NCI-H1436 (cell line): Measurements from ENCODE around the gene FAM187B.

Experiments
- DNase-seq: peaks from one replicate; lab custom pipeline; 2025; lab: John Stamatoyannopoulos, UW

FAM187B gene

DNA sequence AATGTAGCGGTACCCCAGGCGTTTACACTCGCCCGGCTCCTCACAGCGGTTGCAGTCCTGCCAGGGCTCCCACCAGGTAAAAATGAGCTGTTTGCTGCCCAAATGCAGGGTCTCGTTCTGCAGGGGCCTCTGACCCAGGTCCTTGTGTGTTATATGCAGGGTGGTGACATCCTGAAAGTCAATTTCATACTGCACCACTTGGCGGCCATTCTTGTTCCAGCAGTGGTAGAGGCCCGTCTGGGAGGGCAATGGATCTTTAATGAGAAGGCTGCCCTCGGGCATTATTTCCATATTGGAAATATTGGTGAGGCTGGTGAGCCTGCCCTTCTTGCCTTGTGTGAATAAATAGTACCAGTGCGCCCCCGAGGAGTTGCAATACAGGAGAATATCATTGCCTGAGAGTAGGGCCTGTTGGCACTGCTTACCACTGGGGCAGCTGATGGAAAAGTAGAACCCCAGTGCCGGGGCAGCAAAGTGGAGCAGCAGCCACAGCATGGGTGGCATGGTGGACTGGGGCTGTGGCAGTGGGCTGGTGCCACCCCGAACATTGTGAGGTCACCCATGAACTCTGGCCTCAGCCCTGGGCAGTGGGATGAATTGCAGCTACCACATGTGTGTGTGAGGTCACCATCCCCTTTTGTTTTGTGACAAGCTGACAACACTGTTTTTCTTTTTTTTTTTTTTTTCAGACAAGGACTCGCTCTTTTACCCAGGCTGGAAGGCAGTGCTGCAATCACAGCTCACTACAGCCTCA lies at the start of gene FAM187B:
TSS of gene FAM187B (minus strand) at position 563 of the 754 bp plus-strand sequence. CDS start at position 504, 59 bp downstream.
- no peak for DNase-seq

DNA sequence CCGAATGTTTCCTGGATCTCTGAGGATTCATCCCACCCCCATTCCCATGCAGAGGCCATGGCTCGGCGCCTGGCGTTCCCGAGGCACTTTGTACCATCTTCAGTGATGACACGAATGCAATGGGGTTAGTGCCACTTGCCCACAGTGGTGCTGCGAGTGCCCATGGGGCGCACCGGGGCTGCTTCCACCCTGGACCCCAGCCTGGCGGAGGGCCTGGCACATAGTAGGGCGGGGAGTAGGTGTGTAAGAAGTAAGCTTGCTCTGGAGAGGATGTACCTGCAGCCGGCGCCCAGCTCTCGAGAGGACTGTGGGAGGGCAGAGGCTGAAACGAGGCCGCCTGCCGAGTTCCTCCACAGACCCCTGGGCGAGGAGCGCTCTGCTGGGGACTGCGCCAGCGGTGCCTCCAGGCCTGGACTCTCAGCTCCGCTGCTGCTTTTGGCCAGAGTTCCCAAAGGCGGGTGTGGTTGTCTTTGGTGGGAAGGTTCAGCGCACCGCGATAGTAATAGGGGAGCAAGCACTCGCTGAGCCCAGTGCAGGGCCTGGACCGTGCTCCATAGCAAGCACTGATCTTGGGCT lies 48.3 kb upstream of the FAM187B start:
- DNase-seq, result no peak

DNA sequence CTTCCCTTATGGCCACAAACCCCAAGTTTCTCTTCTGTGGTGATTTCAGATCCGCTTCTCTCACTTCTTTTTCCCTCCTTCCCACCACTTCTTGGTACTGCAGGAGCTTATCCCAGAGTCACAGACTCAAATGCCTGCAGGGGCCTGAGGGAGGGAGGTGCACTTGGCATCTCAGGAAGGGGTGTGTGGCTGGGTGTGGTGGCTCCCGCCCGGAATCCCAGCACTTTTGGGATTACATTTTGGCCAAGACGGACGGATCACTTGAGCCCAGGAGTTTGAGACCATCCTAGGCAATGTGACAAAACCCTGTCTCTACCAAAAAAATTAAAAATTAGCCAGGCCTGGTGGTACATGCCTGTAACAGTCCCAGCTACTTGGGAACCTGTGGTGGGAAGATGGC lies 45.8 kb upstream of the FAM187B start:
- DNase-seq, result no peak

DNA sequence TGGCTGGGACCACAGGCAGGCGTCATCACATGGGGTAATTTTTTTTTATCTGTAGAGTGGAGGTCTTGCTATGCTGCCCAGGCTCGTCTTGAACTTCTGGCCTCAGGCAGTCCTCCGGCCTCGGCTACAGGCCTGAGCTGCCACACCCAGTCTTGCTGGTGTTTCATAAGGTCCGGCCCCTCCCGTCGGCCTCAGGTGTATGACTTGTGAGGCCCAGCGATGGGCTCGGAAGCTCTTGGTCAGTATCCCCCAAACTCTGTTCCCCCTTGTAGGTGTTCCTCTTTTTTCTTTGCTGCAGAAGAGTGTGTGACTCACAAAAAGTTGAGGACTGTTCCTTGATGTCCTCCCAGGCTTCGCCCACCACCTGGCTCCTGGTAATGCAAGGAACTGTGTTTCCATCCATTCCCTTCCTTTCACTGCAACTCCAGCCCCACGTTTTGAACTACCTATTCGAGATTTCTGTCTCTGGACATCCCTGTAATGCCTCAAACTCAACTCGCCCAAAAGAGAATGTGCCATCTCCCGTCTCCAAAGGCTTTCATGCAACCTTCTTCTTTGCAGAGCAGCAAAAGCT lies 45.2 kb upstream of the FAM187B start:
- DNase-seq, result no peak

DNA sequence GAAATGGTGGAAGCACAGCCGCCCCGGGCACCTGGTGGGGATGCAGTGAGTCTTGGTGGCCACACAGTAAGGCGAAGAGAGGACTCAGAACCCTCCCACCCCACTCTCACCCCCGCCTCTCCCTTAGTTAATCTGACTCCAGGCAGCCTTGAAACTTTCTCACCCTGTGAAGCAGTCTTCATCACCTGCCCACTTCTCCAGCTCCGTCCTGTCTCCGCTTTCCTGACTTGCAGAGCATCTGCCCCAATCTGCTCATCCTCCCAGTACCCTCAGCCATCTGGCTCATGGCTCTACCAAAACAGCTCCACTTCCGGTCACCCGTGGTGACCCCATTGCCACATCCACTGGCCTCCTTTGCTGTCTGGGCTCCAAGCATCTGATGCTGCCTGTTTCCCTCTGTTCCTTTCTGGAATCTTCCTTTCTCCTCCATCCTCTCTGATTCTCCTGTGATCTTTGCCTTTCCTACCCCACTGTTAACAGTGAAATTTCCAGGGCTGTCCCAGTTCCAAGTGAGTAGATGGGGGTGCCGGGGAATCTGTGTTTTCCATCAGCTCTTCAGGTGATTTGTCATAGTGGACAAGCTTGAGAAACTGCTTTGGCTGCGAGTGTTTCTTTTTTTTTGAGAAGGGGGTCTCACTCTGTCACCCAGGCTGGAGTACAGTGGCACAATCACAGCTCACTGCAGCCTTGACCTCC lies 44.6 kb upstream of the FAM187B start:
- DNase-seq, result no peak

DNA sequence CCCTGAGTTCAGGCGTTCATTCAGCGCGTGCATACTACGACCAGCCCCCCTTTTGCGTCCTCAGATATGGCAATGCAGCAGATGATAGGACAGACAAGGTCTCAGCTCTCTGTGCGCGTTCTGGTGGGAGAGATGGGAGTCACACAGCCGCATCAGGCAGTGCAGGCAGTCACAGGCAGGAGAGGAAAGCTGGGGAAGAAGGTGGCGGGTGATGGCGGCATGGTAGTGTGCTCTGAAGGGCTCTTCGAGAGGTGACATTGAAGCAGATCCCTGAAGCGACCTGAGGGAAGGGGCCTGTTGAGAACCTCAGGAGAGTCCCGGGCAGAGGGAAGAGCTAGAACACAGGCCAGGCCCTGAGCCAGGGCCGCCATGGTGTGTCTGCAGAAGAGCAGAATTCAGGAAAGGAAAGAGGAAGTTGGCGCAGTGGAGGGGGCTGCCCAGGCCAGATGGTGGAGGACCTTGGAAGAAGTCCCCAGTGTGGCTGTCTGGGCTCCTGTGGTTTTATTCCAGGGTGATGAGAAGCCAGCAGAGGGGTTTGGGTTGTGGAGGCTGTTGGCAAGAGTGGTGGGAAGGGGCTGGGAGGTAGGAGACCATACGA lies 43.7 kb upstream of the FAM187B start:
- no peak for DNase-seq

DNA sequence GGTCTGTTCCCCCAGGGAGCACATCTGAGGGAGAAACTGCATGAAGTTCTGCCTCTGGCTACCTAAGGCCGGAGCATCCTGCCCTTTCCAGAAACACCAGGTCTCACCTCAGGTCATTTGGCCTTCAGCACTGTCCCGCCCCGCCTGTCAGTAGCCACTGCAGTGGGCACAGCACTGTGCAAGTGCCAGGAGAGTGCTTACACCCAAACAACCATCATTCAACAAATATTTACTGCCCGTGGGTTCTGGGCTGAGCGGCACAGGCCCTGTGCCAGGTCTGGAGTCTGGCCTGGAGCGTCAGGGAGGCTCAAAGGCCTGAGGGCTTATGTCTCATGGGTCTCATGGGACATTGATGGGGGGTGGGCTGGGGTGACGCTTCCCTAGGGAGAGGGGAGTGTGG lies 43.0 kb upstream of the FAM187B start:
- no peak for DNase-seq

DNA sequence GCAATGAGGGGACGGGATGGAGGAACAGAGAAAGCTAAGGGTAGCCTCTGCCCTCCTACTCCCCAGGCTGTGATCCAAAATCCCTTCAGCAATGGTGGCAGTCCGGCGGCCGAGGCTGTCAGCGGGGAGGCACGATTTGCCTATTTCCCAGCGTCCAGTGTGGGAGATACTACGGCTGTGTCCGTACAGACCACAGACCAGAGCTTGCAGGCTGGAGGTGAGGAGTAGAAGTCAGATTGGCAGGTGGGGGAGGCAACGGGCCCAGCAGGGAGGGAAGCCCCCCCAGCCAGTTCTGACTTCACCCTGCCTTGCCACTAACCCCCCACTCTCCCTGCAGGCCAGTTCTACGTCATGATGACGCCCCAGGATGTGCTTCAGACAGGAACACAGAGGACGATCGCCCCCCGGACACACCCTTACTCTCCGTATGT lies 41.9 kb upstream of the FAM187B start:
- DNase-seq, result no peak

DNA sequence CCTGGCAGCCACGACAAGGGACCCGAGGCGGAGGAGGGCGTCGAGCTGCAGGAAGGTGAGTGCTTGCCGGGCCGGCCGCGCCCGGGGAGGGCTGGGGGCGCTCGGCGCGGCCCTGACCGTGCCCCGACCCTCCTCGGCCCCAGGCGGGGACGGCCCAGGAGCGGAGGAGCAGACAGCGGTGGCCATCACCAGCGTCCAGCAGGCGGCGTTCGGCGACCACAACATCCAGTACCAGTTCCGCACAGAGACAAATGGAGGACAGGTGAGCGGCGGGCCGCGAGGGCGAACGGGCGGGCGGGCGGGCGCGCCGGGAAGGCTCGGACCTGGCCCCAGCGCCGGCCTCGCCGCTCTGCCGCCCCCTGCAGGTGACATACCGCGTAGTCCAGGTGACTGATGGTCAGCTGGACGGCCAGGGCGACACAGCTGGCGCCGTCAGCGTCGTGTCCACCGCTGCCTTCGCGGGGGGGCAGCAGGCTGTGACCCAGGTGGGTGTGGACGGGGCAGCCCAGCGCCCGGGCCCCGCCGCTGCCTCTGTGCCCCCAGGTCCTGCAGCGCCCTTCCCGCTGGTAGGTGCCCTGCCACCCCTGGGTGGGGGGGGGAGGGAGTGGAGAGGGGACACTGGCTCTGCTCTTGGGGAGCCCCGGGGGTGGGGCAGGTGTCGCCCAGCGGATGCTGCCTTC lies 41.0 kb upstream of the FAM187B start:
- DNase-seq, result peak; percentile 65

DNA sequence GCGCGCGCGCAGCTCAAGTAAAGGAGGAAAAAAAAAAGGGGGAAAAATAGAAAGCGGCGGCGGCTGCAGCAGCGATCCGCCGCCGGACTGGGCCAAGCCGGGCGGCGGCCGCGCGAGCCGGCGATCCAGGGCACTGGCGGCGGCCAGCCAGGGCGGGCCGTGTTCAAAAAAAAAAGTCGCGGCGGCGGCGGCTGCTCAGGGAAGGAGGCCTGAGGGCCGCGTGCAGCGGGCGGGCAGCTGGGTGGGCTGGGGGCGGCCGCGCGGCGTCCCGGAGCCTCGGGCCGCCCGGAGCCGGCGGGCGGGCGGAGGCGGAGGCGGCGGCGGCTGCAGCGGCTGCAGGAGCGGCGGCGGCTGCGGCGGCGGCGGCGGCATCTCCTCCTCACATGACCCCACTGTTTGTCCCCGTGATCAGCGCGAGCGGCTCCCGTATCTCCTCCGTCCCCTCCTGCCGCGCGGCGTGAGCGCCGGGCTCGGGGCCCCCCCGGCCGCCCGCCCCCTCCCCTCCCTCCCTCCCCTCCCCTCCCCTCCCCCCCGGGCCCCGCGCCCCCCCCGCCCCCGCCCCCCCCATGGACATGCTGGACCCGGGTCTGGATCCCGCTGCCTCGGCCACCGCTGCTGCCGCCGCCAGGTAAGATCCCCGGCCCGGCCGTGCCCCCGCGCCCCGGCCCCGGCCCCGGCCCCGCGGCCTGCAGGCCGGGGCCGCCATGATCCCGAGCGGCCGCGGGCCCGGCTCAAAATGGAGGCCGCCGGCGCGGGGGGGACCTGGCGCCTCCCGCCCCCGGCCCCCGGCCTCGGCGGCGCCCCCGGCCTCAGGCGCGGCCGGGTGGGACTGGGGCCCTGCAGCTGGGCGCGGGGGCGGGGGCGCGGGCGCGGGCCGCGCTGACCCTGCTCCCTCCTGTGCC lies 40.2 kb upstream of the FAM187B start, which contains the start of gene USF2:
TSS of gene USF2 (plus strand) at position 427 of the 902 bp plus-strand sequence. CDS start at position 567, 140 bp downstream.
- DNase-seq, result peak; percentile 50

DNA sequence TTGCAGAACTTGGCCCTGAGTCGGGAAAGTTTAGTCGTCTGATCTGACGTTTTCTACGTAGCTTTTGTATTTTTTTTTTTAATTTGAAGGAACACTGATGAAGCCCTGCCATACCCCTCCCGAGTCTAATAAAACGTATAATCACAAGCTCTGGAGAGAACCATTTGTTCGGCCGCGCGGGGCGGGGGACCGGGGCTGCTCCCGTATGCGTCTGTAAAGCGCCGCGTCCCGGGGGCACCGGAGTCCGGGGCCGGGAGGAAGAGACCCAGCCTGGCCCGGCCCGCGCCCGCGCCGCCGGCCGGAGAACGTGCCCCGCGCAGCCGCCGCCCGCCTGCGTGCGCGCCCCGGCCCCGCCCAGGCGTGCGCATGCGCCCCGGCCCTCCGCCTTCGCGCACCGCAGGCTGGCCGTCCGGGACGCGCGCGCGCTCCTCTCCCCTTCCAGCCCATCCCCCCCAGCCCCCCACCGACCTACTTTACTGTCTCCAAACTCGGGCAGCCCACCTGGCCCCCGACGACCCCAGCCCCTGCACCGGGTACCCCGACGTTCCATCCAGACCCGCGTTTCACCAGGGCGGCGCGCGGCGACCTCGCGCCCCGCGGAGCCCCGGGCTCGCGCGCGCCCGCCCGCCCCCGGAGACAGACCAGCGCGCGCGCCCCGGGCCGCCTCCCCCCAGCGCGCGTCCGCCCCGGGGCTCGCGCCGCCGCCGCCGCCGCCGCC lies 39.4 kb upstream of the FAM187B start:
- peak; percentile 60 for DNase-seq

DNA sequence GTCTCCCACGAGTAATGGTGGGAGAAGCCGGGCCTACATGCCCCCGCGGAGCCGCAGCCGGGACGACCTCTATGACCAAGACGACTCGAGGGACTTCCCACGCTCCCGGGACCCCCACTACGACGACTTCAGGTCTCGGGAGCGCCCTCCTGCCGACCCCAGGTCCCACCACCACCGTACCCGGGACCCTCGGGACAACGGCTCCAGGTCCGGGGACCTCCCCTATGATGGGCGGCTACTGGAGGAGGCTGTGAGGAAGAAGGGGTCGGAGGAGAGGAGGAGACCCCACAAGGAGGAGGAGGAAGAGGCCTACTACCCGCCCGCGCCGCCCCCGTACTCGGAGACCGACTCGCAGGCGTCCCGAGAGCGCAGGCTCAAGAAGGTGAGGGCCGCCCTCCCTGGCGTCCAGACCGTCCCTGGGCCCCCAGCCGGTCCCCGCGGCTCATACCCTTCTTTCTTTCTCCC lies 38.8 kb upstream of the FAM187B start:
- DNase-seq, result no peak

DNA sequence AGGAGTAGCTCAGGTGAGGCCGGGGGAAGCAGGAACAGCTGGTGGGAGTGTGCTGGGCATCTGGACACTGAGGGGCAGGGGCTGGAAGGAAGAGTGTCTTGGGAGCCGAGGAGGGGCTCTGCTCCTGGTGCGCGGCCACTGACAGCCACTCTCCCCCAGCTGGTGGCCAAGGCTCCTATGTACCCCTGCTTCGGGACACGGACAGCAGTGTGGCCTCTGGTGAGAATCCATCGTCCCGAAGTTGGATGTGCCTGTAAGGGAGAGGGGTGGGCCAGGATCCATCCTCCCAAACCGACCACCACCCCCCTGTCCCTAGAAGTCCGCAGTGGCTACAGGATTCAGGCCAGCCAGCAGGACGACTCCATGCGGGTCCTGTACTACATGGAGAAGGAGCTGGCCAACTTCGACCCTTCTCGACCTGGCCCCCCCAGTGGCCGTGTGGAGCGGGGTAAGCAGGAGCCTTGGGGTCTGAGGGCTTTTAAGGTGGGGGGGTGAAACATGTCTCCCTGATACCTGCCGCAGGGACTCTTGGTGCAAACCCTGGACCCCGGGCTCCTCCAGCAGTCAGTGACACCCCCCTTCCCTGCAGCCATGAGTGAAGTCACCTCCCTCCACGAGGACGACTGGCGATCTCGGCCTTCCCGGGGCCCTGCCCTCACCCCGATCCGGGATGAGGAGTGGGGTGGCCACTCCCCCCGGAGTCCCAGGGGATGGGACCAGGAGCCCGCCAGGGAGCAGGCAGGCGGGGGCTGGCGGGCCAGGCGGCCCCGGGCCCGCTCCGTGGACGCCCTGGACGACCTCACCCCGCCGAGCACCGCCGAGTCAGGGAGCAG lies 38.2 kb upstream of the FAM187B start:
- DNase-seq, result no peak

DNA sequence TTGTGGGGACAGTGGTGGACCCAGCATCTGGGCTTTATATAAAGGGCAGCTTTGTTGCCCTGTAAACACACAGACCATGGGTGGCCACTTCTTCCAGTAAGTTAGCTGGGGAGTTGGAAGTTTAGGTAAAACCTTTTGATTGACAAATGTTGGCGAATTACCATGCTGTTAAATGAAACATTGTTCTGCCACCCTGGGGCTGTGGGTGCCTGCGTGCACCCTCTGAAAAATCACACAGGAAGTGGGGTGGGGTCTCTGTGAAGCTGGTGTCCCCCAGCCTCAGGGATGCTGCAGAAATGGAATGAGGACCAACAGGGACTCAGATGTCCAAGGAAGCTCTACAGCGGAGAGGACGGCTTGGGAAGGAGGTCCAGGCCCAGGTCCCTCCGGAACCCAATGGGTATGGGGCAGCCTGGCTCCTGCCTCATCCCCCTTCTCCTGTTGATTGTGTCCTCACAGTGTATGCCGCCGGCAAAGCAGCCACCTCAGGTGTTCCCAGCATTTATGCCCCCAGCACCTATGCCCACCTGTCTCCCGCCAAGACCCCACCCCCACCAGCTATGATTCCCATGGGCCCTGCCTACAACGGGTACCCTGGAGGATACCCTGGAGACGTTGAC lies 37.5 kb upstream of the FAM187B start:
- DNase-seq, result no peak

DNA sequence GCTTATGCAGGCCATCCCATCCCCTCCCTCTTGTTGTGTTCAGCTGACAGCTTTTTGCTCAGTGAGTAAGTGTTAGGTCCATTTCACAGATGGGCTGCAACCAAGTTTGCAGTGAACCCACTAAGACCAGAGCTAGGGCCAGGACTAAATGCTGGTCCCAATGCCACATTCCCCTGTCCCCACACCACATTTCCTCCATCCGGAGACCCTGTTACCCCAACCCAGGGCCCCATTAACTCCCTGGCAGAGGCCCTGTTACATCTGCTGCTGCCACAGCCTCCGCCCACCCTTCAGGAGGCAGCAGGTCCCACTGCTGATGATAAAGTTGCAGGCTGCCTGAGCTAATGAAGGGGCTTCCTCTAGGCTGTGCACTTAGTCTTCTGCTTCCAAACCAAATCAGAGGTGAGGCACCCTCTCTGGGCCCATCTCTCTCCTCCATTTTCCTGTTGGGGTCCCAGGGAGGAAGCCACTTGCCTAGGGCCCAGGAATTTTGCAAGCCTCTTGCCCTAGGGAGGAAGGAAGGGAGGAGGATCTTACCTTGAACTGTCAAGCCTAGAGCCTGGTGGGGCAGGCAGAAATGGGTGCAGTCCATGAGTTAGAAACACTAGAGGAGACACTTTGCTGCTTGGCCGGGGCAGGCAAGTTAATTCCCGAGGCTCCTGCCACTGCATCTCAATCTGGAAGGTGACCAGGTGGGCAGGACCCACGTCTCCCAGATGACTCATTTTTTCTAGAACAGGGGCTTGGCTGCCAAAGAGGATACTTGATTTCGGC lies 36.8 kb upstream of the FAM187B start:
- no peak for DNase-seq

DNA sequence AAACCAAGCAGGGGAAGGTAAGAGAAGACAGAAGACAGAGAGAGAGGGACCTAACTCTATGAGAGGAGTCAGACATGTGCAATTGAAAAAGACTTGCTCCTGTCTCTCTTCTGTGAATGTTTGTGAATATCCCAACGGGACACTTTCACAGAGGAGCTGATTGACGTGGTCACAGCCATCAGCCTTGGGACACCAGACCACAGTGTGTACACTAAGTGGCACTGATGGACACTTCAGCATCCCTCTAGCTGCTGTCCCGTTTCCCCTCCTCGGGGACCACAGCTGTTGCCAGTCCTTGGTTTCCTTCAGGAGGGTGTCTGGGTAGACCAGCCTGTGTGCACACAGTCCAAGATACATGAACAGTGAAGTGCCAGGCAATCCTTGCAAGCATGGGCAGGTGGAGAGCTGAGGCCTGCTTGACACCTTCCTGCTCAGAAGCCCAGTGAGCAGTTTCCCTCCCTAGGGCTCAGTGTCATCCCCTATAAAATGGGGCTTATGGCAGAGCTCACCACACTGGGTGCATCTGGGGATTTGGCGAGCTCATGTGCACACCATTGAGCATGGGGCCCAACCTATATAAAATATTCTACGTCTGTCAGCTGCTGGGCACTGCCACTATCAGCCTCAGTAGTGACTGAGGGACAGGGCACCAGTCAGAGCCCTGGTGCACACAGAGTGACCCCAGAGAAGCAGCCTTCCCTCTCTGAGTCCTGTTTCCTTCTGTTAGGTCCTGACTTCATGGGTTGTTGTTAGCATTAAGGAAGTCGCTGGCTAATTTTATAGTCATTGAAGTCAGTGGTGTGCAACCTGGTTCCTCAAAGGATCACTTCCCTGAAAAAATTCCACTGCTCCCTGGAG lies 36.0 kb upstream of the FAM187B start:
- no peak for DNase-seq
